HG02763 (cell line): ENCODE measurements around the gene SLC2A11.
A peak's percentile ranks its signal among the peaks of the same experiment; 100 is the strongest.

Experiments
- ATAC-seq: cut with Tn5 transposase; IDR thresholded peaks from one replicate; pipeline ENCODE4 v1.9.1; 2021; ENCODE audit warnings: mild to moderate bottlenecking, moderate library complexity; ENCODE audit not compliant: unreplicated experiment

Gene SLC2A11

DNA sequence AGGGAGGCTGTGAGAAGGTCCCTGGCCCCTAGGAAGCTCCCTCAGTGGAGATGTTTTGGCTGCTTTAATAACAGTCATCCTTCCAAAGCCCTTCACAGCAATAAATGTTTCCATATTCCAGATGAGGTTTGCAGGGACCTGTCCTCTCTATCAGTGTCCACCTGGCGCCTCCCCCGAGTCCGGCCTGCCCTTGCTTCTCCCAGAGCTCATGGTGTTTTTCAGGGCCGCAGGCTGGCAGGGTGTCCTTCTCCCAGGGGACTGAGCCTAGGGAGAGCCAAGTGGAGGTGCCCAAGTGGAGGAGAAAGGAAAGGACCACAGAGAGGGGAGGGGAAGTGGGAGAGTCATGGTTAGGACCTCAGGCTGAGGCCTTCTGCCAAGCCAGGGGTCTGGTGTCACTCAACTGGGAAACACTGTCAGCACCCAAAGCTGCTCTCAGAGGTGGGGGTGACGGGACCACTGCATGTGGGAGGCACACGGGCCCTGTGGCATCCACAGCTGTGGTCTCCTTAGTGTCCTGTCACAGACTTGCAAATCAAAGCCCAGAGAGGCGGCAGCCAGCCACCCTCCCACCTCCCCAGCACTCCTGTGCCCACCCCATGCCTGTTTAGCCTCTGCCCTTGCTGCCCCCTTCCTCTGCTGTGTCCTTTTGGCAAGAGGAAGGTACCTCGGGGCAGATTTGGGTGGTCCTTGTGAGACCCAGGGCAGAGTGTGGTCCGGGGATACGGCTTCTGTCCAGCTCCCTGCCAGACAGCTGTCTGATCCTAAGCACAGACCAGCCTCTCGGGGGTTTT lies 25.3 kb upstream of the SLC2A11 start:
- no peak for ATAC-seq

GRCh38 chr22:23833017-23833751 lies 24.5 kb upstream of the SLC2A11 start:
- ATAC-seq: no peak

GRCh38 chr22:23833911-23834317 lies 23.8 kb upstream of the SLC2A11 start:
- no peak for ATAC-seq

GRCh38 chr22:23834406-23834792 lies 23.3 kb upstream of the SLC2A11 start:
- no peak for ATAC-seq

GRCh38 chr22:23834793-23835483 lies 22.7 kb upstream of the SLC2A11 start:
- ATAC-seq: no peak

DNA sequence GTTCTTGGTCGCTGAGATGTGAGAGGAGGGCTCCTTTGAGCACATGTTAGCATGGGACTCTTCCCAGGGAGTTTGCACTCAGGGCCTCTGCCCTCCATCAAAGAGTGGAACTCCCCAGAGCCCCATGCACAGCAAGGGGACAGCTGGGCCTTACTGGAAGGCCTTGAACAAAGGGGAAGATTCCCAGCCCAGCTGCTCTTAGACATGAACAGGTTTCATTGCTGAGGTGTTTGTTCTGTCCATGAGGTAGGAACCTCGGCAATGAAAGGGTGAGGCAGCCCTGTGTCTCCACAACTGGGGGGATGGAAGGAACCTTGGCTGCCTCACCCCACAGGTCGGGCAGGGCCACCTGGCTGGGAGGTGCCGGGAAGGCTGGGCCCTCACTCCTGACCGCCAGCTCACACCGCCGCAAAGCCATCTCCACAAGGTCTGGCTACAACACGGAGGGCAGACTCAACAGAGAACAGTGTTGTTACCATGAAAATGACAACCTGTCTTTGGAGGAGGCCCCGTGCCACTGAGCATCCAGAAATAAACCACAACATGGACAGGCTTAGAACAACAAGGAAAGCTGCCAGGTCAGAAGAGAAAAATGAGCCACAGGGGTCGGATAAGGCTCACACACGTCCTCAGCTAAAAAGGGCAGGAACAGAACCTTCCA lies 22.1 kb upstream of the SLC2A11 start:
- ATAC-seq: no peak

DNA sequence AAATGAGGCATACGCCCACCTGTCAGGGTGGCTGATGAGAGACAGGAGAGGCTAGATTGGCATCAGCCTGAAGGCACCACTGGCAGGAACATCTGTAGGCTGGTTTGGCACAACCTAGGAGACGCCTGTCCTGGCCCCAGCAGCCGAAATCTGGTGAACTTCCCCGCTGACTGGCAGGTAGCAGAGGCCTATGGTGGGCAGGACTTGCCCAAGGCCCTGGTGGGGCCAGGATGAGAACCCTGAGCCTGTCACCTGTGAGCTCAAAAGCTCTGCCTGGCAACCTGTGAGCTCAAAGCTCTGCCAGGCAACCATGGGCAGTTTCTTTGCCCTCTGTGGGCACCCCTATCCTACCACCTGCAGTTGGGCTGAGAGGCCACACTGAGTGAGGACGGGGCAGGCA lies 21.4 kb upstream of the SLC2A11 start:
- no peak for ATAC-seq

DNA sequence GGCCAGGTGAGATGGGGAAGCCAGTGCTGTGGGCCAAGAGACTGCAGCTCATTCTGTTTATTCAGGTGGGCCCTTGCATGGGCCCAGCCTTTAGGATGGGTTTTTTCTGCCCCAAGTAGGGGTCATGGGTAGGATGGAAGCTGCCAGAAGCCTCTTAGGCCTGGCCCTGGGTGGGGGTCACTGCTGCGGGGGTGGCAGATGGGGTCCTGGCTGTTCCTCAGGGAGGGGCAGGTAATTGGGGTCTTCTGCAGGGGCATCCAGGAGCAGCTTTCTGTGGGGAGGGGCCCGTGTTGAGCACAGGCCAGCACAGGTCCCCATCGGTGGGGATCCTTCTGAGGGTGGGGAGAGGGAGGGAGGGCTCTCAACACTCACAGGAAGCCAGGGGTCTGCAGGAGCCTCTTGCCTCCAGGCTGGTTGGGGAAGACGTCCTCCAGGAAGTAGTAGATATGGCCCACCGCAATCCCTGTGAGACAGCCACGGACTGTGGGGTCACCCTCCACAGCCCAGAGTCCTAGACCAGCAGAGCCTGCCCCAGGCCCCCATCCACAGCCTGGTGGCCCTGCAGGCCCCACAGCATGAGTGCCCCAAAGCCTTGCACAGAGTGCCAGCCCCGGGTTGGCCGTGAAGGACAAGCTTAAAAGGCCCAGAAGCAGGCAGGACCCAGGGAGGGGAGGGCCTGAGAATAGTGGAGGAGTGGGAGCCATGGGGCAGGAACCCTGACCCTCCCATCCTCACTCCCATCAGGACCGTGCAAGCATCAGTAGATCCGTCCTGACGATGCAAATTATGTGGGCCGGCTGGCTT lies 20.8 kb upstream of the SLC2A11 start:
- no peak for ATAC-seq

- ATAC-seq: no peak
Observed at GRCh38 chr22:23837496-23837859, 20.2 kb upstream of the SLC2A11 start.

DNA sequence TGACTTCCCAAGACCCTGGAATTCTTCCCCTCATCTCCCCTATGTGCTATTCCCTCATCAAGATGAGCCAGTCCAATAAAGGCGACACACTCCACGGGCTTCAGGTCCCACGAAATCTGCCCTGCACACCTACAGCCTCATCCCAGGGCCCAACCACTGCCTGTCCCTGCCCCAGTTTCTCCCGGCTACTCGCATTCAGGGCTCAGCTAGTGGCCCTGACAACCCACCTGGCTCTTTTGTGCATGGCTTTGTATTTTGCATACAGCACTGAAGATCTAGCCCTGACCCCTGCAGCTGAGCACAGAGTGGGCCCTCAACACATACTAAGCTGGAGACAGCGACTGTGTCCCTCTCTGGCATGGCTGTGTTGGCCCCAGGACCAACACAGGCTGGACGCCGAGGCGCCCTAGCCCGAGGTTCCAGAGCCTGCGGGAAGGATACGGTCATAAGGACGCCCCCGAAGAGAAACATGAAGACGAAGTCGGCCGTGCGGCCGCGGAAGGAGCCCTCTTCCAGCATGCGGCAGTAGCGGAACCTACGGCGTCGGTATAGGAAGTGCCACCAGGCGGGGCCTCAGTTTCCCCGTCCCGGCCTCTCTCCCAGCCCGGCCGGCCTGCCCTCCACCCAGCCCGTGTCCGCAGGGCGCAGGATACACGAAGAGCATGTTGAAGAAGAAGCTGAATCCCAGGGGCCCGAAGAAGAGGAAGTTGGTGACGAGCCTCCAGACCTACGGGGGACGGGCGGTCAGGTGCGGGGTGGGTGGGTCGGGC lies 19.6 kb upstream of the SLC2A11 start:
- ATAC-seq: no peak

GRCh38 chr22:23838681-23839468 lies 18.8 kb upstream of the SLC2A11 start, which contains the start of gene DERL3:
Gene DERL3, minus strand, starts transcription at chr22:23839006. Its CDS starts 19 bp downstream, at chr22:23838987.
- peak; percentile 88 for ATAC-seq

DNA sequence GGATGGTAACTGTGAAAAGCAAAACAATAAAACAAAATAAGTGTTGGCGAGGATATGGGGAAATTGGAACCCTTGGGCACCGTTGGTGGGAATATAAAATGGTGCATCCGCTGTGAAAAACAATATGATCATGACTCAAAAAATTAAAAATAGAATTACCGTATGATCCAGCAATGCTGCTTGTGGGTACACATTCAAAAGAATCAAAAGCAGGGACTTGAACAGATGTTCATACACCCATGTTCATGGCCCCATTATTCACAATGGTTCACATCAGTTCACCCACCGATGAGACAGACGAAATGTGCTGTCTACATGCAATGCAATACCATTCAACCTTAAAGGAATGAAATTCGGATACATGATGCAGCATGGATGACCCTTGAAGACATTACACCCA lies 17.6 kb upstream of the SLC2A11 start:
- ATAC-seq: no peak

GRCh38 chr22:23841292-23841691 lies 16.4 kb upstream of the SLC2A11 start:
- ATAC-seq: no peak

GRCh38 chr22:23841736-23842445 lies 15.8 kb upstream of the SLC2A11 start:
- no peak for ATAC-seq

- no peak for ATAC-seq
Observed at GRCh38 chr22:23842599-23842998, 15.1 kb upstream of the SLC2A11 start.

GRCh38 chr22:23844739-23845202 lies 12.9 kb upstream of the SLC2A11 start:
- no peak for ATAC-seq

DNA sequence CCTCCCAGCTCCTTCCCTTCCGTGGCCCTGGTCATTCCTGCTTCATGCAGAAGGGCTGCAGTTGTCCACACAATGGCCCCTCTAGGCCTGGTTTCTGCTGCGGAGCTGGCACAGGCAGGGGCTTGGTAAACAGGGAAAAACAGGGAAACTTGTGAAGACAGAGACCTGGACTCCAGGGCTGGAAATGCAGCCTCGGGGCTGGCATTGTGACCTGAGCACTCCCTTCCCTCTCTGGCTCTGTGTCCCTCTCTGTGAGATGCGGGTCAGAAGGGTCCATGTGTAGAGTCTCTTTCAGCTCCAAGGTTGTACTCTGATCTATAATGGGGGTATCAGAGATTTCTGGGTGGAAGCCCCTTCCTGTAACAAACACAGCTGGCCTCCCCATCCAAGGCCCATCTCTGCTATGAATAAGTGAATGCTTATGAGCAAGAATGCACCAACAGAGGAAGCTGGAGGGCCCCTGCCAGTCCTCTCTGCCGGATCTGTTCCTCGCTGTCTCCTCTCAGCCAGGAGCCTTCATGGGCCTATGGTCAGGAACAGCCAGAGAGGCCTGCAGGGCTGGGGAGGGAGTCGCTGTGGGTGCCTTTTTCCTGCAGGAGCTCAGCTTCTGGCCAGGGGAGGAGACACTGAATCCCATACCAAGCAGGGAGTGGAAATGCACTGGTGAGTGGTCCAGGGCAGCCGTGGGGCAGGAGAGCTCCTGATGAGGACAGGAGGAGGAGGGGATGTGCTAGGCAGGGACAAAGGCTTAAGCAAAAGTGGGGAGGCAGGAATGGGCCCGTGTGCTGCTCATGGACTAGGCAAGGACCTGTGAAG lies 12.2 kb upstream of the SLC2A11 start:
- no peak for ATAC-seq
